ENCODE results near the gene N4BP2L2.

The N4BP2L2 gene

GRCh38 chr13:32417995-32418394, 120.6 kb downstream of the N4BP2L2 start:
- no peak overlapping the region for H2BK15ac ChIP-seq (ENCODE audit: low read depth, poor library complexity, severe bottlenecking)
- peaks cover 3 to 13% of the 10 kb centered on the region in 2 experiments for H3K36me3 ChIP-seq (ENCODE audit: control insufficient read depth in 1 of 2, insufficient read depth in 2 of 2, low read depth in 1 of 2, low read length in 2 of 2)
- no peak overlapping the region for H2BK12ac ChIP-seq (ENCODE audit: low read length in 2 of 2)
- H4K91ac ChIP-seq (ENCODE audit: low read length), result no peak overlapping the region
- no peak overlapping the region for H3K4me3 ChIP-seq (ENCODE audit: insufficient read depth in 1 of 2, low read depth in 1 of 2, low read length in 2 of 2)
- no peak overlapping the region for H4K8ac ChIP-seq (ENCODE audit: low read length)
- no peak overlapping the region for H2AK5ac ChIP-seq (ENCODE audit: low read length, severe bottlenecking)
- no peak overlapping the region for H3K18ac ChIP-seq (ENCODE audit: low read depth in 1 of 2, low read length in 2 of 2)
- H2AFZ ChIP-seq (ENCODE audit: low read depth, low read length), result no peak overlapping the region
- no peak overlapping the region for H3K4ac ChIP-seq (ENCODE audit: low read depth in 1 of 2, low read length in 2 of 2)
- peaks cover 9% of the 10 kb centered on the region for H3K9me3 ChIP-seq (ENCODE audit: control insufficient read depth, low read length)
- H2BK120ac ChIP-seq (ENCODE audit: low read depth, low read length), result no peak overlapping the region
- H3K9ac ChIP-seq (ENCODE audit: low read length), result no peak overlapping the region
- H3K14ac ChIP-seq (ENCODE audit: low read length in 2 of 2), result no peak overlapping the region
- 86% methylated on average over 1 of the region's 1 CpG for WGBS
- H3K27ac ChIP-seq (ENCODE audit: low read length, poor library complexity, severe bottlenecking), result no peak overlapping the region
- H3K27me3 ChIP-seq (ENCODE audit: control insufficient read depth in 1 of 2, insufficient read depth in 1 of 2, low read length in 2 of 2), result no peaks in the 10 kb centered on the region
- H3K79me1 ChIP-seq (replicated peaks; ENCODE audit: low read length, poor library complexity, severe bottlenecking), result no peaks in the 10 kb centered on the region
- no peak overlapping the region for H2BK5ac ChIP-seq (ENCODE audit: low read depth, low read length, poor library complexity, severe bottlenecking)
- no peak for DNase-seq
- H3K4me2 ChIP-seq (ENCODE audit: low read length, poor library complexity, severe bottlenecking), result no peak overlapping the region
- no peak overlapping the region for H3K23ac ChIP-seq (ENCODE audit: low read length in 2 of 2)
- H3K4me1 ChIP-seq (ENCODE audit: control insufficient read depth, insufficient read depth, low read depth, low read length), result no peaks in the 10 kb centered on the region

- peak; percentile 9 for DNase-seq
- H3K4me2 ChIP-seq (ENCODE audit: low read length, poor library complexity, severe bottlenecking), result no peak overlapping the region
- H4K91ac ChIP-seq (ENCODE audit: low read length), result no peak overlapping the region
- H3K23ac ChIP-seq (ENCODE audit: low read length in 2 of 2), result no peak overlapping the region
- H2BK120ac ChIP-seq (ENCODE audit: low read depth, low read length), result no peak overlapping the region
- no peak overlapping the region for H3K27ac ChIP-seq (ENCODE audit: low read length, poor library complexity, severe bottlenecking)
- peaks cover 6% of the 10 kb centered on the region for H3K9me3 ChIP-seq (ENCODE audit: control insufficient read depth, low read length)
- H3K4me3 ChIP-seq (ENCODE audit: insufficient read depth in 1 of 2, low read depth in 1 of 2, low read length in 2 of 2), result no peak overlapping the region
- H3K27me3 ChIP-seq (ENCODE audit: control insufficient read depth in 1 of 2, insufficient read depth in 1 of 2, low read length in 2 of 2), result no peaks in the 10 kb centered on the region
- H3K4me1 ChIP-seq (ENCODE audit: control insufficient read depth, insufficient read depth, low read depth, low read length), result peaks cover 2% of the 10 kb centered on the region
- H3K18ac ChIP-seq (ENCODE audit: low read depth in 1 of 2, low read length in 2 of 2), result no peak overlapping the region
- H3K79me1 ChIP-seq (replicated peaks; ENCODE audit: low read length, poor library complexity, severe bottlenecking), result no peaks in the 10 kb centered on the region
- H2AFZ ChIP-seq (ENCODE audit: low read depth, low read length), result no peak overlapping the region
- H2BK15ac ChIP-seq (ENCODE audit: low read depth, poor library complexity, severe bottlenecking), result no peak overlapping the region
- H3K14ac ChIP-seq (ENCODE audit: low read length in 2 of 2), result no peak overlapping the region
- H2BK5ac ChIP-seq (ENCODE audit: low read depth, low read length, poor library complexity, severe bottlenecking), result no peak overlapping the region
- H3K36me3 ChIP-seq (ENCODE audit: control insufficient read depth in 1 of 2, insufficient read depth in 2 of 2, low read depth in 1 of 2, low read length in 2 of 2), result peaks cover 3 to 5% of the 10 kb centered on the region in 2 experiments
- H2BK12ac ChIP-seq (ENCODE audit: low read length in 2 of 2), result no peak overlapping the region
- no peak overlapping the region for H3K4ac ChIP-seq (ENCODE audit: low read depth in 1 of 2, low read length in 2 of 2)
- H4K8ac ChIP-seq (ENCODE audit: low read length), result no peak overlapping the region
- no peak overlapping the region for H3K9ac ChIP-seq (ENCODE audit: low read length)
- H2AK5ac ChIP-seq (ENCODE audit: low read length, severe bottlenecking), result no peak overlapping the region
These were observed 123.6 kb downstream of the N4BP2L2 start for GRCh38 chr13:32415019-32415418.

DNA sequence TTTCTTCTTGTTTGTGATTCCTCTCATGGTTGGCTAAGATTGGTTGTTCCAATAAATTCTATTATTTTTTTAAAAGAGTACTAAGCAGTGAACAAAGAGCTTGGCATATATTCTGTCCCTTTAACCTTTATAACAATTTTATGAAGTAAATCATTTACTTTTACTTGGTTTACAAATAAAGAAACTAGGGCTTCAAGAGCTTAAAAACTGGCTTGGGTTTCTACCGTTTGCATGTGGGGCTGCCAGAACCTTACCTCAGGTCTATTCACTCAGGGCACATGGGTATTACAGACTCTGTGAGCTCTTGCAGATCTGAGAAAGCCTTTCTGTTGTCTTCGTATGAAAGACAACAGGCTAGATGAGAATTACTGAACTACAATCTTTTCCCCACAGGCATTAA, 124.0 kb downstream of the N4BP2L2 start:
- no peak overlapping the region for H2BK120ac ChIP-seq (ENCODE audit: low read depth, low read length)
- H2AFZ ChIP-seq (ENCODE audit: low read depth, low read length), result no peak overlapping the region
- no peak overlapping the region for H3K4ac ChIP-seq (ENCODE audit: low read depth in 1 of 2, low read length in 2 of 2)
- no peak overlapping the region for H3K18ac ChIP-seq (ENCODE audit: low read depth in 1 of 2, low read length in 2 of 2)
- no peak overlapping the region for H4K91ac ChIP-seq (ENCODE audit: low read length)
- peaks cover 0 to under 1% of the 10 kb centered on the region in 2 experiments for H3K36me3 ChIP-seq (ENCODE audit: control insufficient read depth in 1 of 2, insufficient read depth in 2 of 2, low read depth in 1 of 2, low read length in 2 of 2)
- peaks cover 3% of the 10 kb centered on the region for H3K4me1 ChIP-seq (ENCODE audit: control insufficient read depth, insufficient read depth, low read depth, low read length)
- H3K27me3 ChIP-seq (ENCODE audit: control insufficient read depth in 1 of 2, insufficient read depth in 1 of 2, low read length in 2 of 2), result no peaks in the 10 kb centered on the region
- no peak overlapping the region for H3K4me2 ChIP-seq (ENCODE audit: low read length, poor library complexity, severe bottlenecking)
- no peak overlapping the region for H3K23ac ChIP-seq (ENCODE audit: low read length in 2 of 2)
- no peak overlapping the region for H4K8ac ChIP-seq (ENCODE audit: low read length)
- H3K79me1 ChIP-seq (replicated peaks; ENCODE audit: low read length, poor library complexity, severe bottlenecking), result no peaks in the 10 kb centered on the region
- H3K27ac ChIP-seq (ENCODE audit: low read length, poor library complexity, severe bottlenecking), result no peak overlapping the region
- WGBS, result 100% methylated on average over 1 of the region's 2 CpGs
- H2BK5ac ChIP-seq (ENCODE audit: low read depth, low read length, poor library complexity, severe bottlenecking), result no peak overlapping the region
- H3K9me3 ChIP-seq (ENCODE audit: control insufficient read depth, low read length), result peaks cover 1% of the 10 kb centered on the region
- no peak overlapping the region for H3K14ac ChIP-seq (ENCODE audit: low read length in 2 of 2)
- no peak overlapping the region for H2BK15ac ChIP-seq (ENCODE audit: low read depth, poor library complexity, severe bottlenecking)
- H2AK5ac ChIP-seq (ENCODE audit: low read length, severe bottlenecking), result no peak overlapping the region
- no peak overlapping the region for H3K9ac ChIP-seq (ENCODE audit: low read length)
- no peak for DNase-seq
- no peak overlapping the region for H2BK12ac ChIP-seq (ENCODE audit: low read length in 2 of 2)
- no peak overlapping the region for H3K4me3 ChIP-seq (ENCODE audit: insufficient read depth in 1 of 2, low read depth in 1 of 2, low read length in 2 of 2)

- Histone ChIP-seq H3K23ac (ENCODE audit: low read length in 2 of 2) (no peak overlapping the region), H3K36me3 (ENCODE audit: control insufficient read depth in 1 of 2, insufficient read depth in 2 of 2, low read depth in 1 of 2, low read length in 2 of 2) (no peaks in the 10 kb centered on the region), H3K4me1 (ENCODE audit: control insufficient read depth, insufficient read depth, low read depth, low read length) (peaks cover 5% of the 10 kb centered on the region), H2BK5ac (ENCODE audit: low read depth, low read length, poor library complexity, severe bottlenecking) (no peak overlapping the region), H2BK12ac (ENCODE audit: low read length in 2 of 2) (no peak overlapping the region), H3K79me1 (replicated peaks; ENCODE audit: low read length, poor library complexity, severe bottlenecking) (no peaks in the 10 kb centered on the region), H4K91ac (ENCODE audit: low read length) (no peak overlapping the region), H3K14ac (ENCODE audit: low read length in 2 of 2) (no peak overlapping the region), H3K4ac (ENCODE audit: low read depth in 1 of 2, low read length in 2 of 2) (no peak overlapping the region), H2AFZ (ENCODE audit: low read depth, low read length) (no peak overlapping the region), H3K4me3 (ENCODE audit: insufficient read depth in 1 of 2, low read depth in 1 of 2, low read length in 2 of 2) (no peak overlapping the region), H4K8ac (ENCODE audit: low read length) (no peak overlapping the region), H3K18ac (ENCODE audit: low read depth in 1 of 2, low read length in 2 of 2) (no peak overlapping the region), H2BK120ac (ENCODE audit: low read depth, low read length) (no peak overlapping the region), H3K27me3 (ENCODE audit: control insufficient read depth in 1 of 2, insufficient read depth in 1 of 2, low read length in 2 of 2) (no peaks in the 10 kb centered on the region), H2AK5ac (ENCODE audit: low read length, severe bottlenecking) (no peak overlapping the region), H2BK15ac (ENCODE audit: low read depth, poor library complexity, severe bottlenecking) (no peak overlapping the region), H3K9ac (ENCODE audit: low read length) (no peak overlapping the region), H3K9me3 (ENCODE audit: control insufficient read depth, low read length) (no peaks in the 10 kb centered on the region), H3K27ac (ENCODE audit: low read length, poor library complexity, severe bottlenecking) (no peak overlapping the region), H3K4me2 (ENCODE audit: low read length, poor library complexity, severe bottlenecking) (no peak overlapping the region)
- DNase-seq, result no peak
- 100% methylated on average over 2 of the region's 3 CpGs for WGBS
These were observed 125.3 kb downstream of the N4BP2L2 start for GRCh38 chr13:32413284-32413683.

All from mesenchymal stem cell (in vitro differentiated cells and primary cell).